Measurements from ENCODE around the gene TTC28.

DNA sequence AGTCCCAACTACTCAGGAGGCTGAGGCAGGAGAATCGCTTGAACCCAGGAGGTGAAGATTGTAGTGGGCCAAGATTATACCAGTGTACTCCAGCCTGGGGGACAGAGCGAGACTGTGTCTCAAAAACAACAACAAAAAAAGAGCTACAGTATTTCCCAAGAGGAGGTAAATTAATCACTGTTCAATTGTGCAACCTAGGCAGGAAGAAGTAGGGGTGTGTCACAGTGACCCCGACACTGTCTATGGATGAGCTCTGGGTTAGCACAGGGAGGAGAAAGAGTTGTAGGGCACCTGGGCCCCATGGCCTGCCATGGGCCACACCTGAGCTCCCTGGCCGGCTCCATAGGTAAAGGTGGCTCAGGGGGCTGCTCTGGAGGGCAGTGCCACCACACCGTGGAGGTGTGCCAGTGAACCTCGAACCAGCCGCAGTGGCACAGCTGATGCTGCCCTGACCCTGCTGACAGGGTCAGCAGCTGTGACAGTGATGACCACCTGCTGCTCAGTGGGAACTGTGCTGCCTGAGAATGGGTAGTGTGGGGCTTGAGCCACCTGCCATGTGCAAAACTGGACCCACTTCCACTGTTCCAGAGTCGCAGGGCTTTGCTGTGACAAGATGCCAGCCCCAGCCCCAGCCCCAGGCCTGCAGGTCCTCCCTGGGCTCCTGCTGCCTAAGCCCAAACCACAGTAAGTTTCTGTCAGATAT lies 676.6 kb downstream of the TTC28 start:
- no peak for TF ChIP-seq CREB1 (IDR thresholded peaks at IDR 0.05; ENCODE audit: low read depth)
- no peak for TF ChIP-seq YY1 (IDR thresholded peaks at IDR 0.05; ENCODE audit: low read depth)
- no peak for TF ChIP-seq CEBPB (IDR thresholded peaks at IDR 0.05)
- no peak for TF ChIP-seq EGR1 (IDR thresholded peaks at IDR 0.05)
- TF ChIP-seq FOXM1 (IDR thresholded peaks at IDR 0.05; ENCODE audit: borderline replicate concordance, low read depth), result no peak
- TF ChIP-seq TCF12 (IDR thresholded peaks at IDR 0.05; ENCODE audit: low read depth), result no peak
- TF ChIP-seq, protein P1, sequence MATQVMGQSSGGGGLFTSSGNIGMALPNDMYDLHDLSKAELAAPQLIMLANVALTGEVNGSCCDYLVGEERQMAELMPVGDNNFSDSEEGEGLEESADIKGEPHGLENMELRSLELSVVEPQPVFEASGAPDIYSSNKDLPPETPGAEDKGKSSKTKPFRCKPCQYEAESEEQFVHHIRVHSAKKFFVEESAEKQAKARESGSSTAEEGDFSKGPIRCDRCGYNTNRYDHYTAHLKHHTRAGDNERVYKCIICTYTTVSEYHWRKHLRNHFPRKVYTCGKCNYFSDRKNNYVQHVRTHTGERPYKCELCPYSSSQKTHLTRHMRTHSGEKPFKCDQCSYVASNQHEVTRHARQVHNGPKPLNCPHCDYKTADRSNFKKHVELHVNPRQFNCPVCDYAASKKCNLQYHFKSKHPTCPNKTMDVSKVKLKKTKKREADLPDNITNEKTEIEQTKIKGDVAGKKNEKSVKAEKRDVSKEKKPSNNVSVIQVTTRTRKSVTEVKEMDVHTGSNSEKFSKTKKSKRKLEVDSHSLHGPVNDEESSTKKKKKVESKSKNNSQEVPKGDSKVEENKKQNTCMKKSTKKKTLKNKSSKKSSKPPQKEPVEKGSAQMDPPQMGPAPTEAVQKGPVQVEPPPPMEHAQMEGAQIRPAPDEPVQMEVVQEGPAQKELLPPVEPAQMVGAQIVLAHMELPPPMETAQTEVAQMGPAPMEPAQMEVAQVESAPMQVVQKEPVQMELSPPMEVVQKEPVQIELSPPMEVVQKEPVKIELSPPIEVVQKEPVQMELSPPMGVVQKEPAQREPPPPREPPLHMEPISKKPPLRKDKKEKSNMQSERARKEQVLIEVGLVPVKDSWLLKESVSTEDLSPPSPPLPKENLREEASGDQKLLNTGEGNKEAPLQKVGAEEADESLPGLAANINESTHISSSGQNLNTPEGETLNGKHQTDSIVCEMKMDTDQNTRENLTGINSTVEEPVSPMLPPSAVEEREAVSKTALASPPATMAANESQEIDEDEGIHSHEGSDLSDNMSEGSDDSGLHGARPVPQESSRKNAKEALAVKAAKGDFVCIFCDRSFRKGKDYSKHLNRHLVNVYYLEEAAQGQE (IDR thresholded peaks at IDR 0.05; ENCODE audit: low read depth), result no peak
- TF ChIP-seq, protein P2, sequence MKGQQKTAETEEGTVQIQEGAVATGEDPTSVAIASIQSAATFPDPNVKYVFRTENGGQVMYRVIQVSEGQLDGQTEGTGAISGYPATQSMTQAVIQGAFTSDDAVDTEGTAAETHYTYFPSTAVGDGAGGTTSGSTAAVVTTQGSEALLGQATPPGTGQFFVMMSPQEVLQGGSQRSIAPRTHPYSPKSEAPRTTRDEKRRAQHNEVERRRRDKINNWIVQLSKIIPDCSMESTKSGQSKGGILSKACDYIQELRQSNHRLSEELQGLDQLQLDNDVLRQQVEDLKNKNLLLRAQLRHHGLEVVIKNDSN (IDR thresholded peaks at IDR 0.05), result no peak
- no peak for TF ChIP-seq TEAD4 (IDR thresholded peaks at IDR 0.05)
- TF ChIP-seq TAF1 (IDR thresholded peaks at IDR 0.05; ENCODE audit: low read depth), result no peak
- TF ChIP-seq RAD21 (IDR thresholded peaks at IDR 0.05; ENCODE audit: low read depth), result no peak
- no peak for TF ChIP-seq EP300 (IDR thresholded peaks at IDR 0.05; ENCODE audit: borderline replicate concordance)
- TF ChIP-seq, protein P3, sequence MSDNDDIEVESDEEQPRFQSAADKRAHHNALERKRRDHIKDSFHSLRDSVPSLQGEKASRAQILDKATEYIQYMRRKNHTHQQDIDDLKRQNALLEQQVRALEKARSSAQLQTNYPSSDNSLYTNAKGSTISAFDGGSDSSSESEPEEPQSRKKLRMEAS (IDR thresholded peaks at IDR 0.05), result no peak
